HG03575 (cell line): ENCODE results near the gene MAGEB17.

Experiments
- ATAC-seq: cut with Tn5 transposase; IDR thresholded peaks from one replicate; pipeline ENCODE4 v1.9.1; 2021; ENCODE audit not compliant: unreplicated experiment, insufficient number of reproducible peaks, low FRiP score; ENCODE audit errors: extremely low read depth

The MAGEB17 gene

GRCh38 chrX:16199343-16199742 is 32.1 kb downstream of the MAGEB17 start:
- no peak for ATAC-seq

DNA sequence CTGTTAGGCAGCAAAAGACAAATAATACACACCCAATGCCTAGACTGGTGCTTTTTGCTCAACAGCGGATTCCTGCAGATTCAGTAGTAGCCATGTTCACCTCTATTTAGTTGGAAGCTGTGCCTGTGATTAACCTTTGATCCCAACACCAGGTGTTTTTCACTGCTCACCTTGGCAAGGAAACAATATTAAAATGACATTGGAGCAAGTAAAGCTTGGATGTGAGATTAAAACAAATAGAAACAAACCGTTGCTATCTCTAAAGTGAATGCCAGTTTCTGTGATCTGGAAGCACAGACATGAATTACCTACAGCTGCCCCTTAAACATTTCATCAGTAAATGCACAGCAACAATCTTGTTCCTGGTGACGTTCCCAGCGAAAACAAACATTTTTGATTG is 35.7 kb downstream of the MAGEB17 start:
- ATAC-seq: no peak

DNA sequence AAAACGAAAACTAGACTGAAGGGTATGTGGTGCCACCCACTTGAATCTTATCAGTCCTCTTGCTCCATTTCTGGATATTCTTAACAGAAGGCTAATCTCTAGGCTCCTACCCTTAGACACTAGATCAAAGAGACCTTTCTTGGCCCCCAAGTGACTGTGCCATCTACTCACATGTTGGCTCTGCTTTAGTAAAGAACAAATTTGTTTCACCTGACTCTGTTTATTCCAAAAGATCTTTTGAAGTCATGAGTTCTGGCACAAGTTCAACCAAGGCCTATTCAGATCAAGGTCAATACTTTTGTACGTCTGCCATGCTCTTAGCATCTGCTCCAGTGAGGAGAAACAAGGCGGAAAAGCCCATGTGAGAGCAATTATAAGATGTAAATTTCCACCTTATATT is 37.3 kb downstream of the MAGEB17 start:
- no peak for ATAC-seq

- no peak for ATAC-seq
These were observed 38.6 kb downstream of the MAGEB17 start for GRCh38 chrX:16205840-16206239.

- no peak for ATAC-seq
These were observed 40.4 kb downstream of the MAGEB17 start for GRCh38 chrX:16207634-16208033.

DNA sequence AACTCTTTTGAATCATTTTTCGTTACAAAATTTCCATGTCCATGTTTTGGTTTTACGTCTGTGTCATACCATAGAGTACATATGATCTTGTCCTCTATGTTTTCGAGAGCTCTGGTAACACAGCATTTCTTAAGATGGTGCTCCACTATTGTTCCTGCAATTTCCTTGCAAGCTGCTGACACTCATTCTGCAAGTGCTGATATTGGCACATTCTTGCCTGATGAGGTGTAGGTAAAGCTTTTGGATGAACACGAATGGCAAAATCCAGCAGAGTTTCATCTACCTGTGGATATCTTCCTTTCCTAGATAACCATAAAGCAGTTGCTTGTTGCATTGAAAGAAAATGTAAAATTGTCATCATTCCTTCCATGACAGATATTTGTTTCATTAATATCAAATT is 41.3 kb downstream of the MAGEB17 start:
- ATAC-seq: no peak

GRCh38 chrX:16210061-16210460 is 42.8 kb downstream of the MAGEB17 start:
- no peak for ATAC-seq

DNA sequence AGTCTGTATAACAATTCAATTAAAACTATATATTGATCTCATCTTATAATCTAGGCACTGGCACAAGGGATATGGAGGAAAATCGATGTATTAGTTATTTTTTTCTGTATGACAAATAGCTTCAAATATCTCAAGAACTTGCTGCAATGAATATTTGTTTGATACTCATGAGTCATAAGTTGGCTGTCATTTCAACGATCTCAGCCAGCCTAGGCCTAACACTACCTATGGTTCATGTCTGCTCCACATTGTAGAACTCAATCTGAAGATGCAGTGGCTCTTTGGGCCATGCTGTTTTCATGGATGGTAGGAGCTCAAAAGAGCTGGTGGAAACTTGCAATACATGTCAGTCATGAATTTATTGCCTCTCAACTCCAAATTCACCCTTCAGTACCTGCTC is 44.7 kb downstream of the MAGEB17 start:
- no peak for ATAC-seq

DNA sequence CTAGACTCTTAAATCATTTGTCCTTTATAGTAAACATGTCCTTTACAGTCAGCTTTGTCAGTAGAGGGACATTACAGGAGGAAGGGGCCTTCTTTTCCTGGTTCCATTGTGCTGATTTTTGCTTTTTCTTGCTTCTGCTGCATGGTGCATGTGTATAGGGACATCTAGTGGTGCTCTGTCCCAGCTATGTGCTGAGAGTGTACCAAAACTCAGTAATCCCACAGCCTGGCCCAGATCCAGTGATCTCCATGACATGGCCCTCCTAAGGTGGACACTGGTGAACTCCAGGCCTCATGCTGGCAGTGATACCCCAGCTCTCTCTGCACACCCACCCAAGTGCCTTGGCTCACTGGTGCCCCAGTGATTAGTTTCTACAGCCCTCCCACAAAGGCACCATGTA is 45.2 kb downstream of the MAGEB17 start:
- no peak for ATAC-seq

- ATAC-seq: no peak
These were observed 46.7 kb downstream of the MAGEB17 start for GRCh38 chrX:16213961-16214360.

- ATAC-seq: no peak
These were observed 48.4 kb downstream of the MAGEB17 start for GRCh38 chrX:16215660-16216059.
